Fibroblast of pulmonary artery (primary cell): Measurements from ENCODE around the gene KHDC4.

Experiments used
- DNase-seq: peaks from one replicate; pipeline ENCODE4 v3.0.0-alpha.2; 2010; ENCODE audit warnings: low read depth
- H3K4me3 ChIP-seq: replicated peaks from 2 replicates; pipeline ENCODE4 v1.5.1; 2011; ENCODE audit warnings: low read depth, mild to moderate bottlenecking, control low read depth, low read length, moderate library complexity
- TF ChIP-seq, protein P1 (sequence below): IDR thresholded peaks from 2 replicates; pipeline ENCODE4 v1.5.1; 2011; ENCODE audit warnings: mild to moderate bottlenecking, control low read depth, low read length, inconsistent platforms; ENCODE audit errors: missing control alignments

Gene KHDC4

GRCh38 chr1:155960081-155960745 is 26.0 kb upstream of the KHDC4 start:
- no peak overlapping the region for H3K4me3 ChIP-seq
- DNase-seq = no peak
- TF ChIP-seq, protein P1, sequence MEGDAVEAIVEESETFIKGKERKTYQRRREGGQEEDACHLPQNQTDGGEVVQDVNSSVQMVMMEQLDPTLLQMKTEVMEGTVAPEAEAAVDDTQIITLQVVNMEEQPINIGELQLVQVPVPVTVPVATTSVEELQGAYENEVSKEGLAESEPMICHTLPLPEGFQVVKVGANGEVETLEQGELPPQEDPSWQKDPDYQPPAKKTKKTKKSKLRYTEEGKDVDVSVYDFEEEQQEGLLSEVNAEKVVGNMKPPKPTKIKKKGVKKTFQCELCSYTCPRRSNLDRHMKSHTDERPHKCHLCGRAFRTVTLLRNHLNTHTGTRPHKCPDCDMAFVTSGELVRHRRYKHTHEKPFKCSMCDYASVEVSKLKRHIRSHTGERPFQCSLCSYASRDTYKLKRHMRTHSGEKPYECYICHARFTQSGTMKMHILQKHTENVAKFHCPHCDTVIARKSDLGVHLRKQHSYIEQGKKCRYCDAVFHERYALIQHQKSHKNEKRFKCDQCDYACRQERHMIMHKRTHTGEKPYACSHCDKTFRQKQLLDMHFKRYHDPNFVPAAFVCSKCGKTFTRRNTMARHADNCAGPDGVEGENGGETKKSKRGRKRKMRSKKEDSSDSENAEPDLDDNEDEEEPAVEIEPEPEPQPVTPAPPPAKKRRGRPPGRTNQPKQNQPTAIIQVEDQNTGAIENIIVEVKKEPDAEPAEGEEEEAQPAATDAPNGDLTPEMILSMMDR = no peak

DNA sequence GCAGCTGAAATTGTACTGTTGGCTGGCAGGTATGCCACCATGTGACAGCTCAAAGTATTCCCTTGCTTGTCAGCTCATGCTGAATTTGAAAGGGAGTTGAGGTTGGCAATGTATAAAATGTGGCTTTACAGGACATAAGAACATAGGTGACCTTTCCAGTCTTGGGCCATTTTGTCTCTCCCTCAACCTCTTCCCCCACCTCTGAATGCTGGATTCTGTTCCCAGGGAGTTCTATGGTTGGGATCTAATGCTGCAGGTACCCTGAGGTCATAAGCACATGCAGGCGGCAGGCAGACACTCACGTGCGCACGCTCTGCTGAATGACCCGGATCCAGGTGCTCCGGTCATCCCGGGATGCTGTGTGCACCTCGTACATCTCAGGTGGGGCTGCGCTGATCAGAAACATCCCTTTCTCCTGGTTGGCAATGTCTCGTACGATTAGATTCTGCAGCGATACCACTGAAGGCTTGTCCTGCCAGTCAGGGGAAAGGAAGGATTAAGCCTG is 23.2 kb upstream of the KHDC4 start:
- no peak for DNase-seq
- H3K4me3 ChIP-seq = no peak overlapping the region
- TF ChIP-seq, protein P1 = no peak

- TF ChIP-seq, protein P1 = no peak
- no peak for DNase-seq
- no peak overlapping the region for H3K4me3 ChIP-seq
Observed at GRCh38 chr1:155954645-155955044, 20.4 kb upstream of the KHDC4 start.

- no peak overlapping the region for H3K4me3 ChIP-seq
- TF ChIP-seq, protein P1 = no peak
- no peak for DNase-seq
Observed at GRCh38 chr1:155952505-155952890, 18.3 kb upstream of the KHDC4 start.

GRCh38 chr1:155951753-155952504 is 17.7 kb upstream of the KHDC4 start:
- no peak for DNase-seq
- TF ChIP-seq, protein P1 = no peak
- H3K4me3 ChIP-seq = no peak overlapping the region

- DNase-seq = no peak
- TF ChIP-seq, protein P1 = no peak
- no peak overlapping the region for H3K4me3 ChIP-seq
Observed at GRCh38 chr1:155950829-155951228, 16.6 kb upstream of the KHDC4 start.

- H3K4me3 ChIP-seq = no peak overlapping the region
- no peak for DNase-seq
- TF ChIP-seq, protein P1 = no peak
Observed at GRCh38 chr1:155947741-155948140, 13.5 kb upstream of the KHDC4 start.
